ENCODE data around the gene ANAPC5. TPM values are rescaled to one million over a fixed set of nuclear protein-coding genes. Genes with fewer than 3 reads are reported as not detected.

Gene ANAPC5
- total RNA-seq, 1 donor from 2014 or later, result 101 TPM

DNA sequence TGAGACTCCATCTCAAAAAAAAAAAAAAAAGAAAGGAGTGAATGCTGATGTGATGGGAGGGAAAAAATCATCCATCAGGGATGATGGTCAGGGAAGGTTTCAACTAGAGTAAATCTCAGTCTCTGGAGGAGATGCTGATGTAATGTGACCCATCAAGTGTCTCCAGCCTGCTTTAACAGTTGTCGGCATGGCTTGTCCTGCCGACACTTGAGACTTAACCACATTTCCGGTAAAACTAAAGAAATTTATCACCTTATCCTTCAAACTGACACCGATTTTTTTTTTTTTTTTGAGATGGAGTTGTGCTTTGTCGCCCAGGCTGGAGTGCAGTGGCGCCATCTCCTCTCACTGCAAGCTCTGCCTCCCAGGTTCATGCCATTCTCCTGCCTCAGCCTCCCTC, 21.5 kb upstream of the ANAPC5 start:
- TF ChIP-seq, protein P1, sequence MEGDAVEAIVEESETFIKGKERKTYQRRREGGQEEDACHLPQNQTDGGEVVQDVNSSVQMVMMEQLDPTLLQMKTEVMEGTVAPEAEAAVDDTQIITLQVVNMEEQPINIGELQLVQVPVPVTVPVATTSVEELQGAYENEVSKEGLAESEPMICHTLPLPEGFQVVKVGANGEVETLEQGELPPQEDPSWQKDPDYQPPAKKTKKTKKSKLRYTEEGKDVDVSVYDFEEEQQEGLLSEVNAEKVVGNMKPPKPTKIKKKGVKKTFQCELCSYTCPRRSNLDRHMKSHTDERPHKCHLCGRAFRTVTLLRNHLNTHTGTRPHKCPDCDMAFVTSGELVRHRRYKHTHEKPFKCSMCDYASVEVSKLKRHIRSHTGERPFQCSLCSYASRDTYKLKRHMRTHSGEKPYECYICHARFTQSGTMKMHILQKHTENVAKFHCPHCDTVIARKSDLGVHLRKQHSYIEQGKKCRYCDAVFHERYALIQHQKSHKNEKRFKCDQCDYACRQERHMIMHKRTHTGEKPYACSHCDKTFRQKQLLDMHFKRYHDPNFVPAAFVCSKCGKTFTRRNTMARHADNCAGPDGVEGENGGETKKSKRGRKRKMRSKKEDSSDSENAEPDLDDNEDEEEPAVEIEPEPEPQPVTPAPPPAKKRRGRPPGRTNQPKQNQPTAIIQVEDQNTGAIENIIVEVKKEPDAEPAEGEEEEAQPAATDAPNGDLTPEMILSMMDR (conservative IDR thresholded peaks at IDR 0.05), result no peak
- Mint-ChIP-seq H3K4me1 (ENCODE audit: unreplicated experiment) (no peaks in the 10 kb centered on the region), H3K9me3 (no peaks in the 10 kb centered on the region), H3K27ac (no peak overlapping the region), H3K27me3 (no peaks in the 10 kb centered on the region), H3K4me3 (no peak overlapping the region), H3K36me3 (no peaks in the 10 kb centered on the region)
- no peak for DNase-seq (ENCODE audit: extremely low spot score, unreplicated experiment)

DNA sequence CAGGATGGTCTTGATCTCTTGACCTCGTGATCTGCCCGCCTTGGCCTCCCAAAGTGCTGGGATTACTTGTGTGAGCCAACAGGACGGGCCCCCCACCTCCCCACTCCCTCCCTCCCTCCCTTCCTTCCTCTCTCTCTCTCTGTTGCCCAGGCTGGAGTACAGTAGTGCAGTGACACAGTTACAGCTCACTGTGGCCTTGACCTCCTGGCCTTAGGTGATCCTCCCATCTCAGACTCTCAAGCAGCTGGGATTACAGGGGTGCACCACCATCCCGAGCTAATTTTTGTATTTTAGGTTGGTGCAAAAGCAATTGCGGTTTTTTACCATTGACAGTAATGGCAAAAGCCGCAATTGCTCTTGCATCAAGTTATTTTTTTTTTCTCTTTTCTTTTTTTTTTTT, 19.2 kb upstream of the ANAPC5 start:
- H3K9me3 Mint-ChIP-seq, result no peaks in the 10 kb centered on the region
- no peaks in the 10 kb centered on the region for H3K36me3 Mint-ChIP-seq
- H3K27me3 Mint-ChIP-seq, result no peaks in the 10 kb centered on the region
- TF ChIP-seq, protein P1 (conservative IDR thresholded peaks at IDR 0.05), result no peak
- no peaks in the 10 kb centered on the region for H3K4me1 Mint-ChIP-seq (ENCODE audit: unreplicated experiment)
- H3K27ac Mint-ChIP-seq, result no peak overlapping the region
- no peak overlapping the region for H3K4me3 Mint-ChIP-seq
- DNase-seq (ENCODE audit: extremely low spot score, unreplicated experiment), result no peak

DNA sequence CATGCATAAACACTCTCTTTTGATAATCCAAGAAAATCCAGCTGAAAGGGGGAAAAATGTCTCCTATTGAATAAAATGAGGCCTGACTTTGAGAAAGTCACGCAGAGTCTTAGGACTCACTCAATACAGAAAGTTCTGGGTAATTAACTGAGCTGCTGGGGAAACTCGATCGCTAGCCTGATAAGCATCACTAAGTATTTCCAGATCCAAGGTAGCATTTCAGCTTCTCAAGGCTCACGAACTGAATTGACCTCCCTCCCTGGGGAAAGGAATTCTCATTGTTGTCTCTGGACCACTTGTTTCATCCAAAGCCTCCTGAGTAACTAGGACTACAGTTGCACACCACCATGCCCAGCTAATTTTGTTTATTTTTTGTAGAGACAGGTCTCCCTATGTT, 13.8 kb upstream of the ANAPC5 start:
- Mint-ChIP-seq H3K27ac (no peak overlapping the region), H3K27me3 (peaks cover 8% of the 10 kb centered on the region), H3K9me3 (no peaks in the 10 kb centered on the region), H3K36me3 (no peaks in the 10 kb centered on the region), H3K4me1 (ENCODE audit: unreplicated experiment) (peaks cover 10% of the 10 kb centered on the region), H3K4me3 (peak overlapping the region; percentile 29)
- TF ChIP-seq, protein P1 (conservative IDR thresholded peaks at IDR 0.05), result no peak
- DNase-seq (ENCODE audit: extremely low spot score, unreplicated experiment), result no peak

DNA sequence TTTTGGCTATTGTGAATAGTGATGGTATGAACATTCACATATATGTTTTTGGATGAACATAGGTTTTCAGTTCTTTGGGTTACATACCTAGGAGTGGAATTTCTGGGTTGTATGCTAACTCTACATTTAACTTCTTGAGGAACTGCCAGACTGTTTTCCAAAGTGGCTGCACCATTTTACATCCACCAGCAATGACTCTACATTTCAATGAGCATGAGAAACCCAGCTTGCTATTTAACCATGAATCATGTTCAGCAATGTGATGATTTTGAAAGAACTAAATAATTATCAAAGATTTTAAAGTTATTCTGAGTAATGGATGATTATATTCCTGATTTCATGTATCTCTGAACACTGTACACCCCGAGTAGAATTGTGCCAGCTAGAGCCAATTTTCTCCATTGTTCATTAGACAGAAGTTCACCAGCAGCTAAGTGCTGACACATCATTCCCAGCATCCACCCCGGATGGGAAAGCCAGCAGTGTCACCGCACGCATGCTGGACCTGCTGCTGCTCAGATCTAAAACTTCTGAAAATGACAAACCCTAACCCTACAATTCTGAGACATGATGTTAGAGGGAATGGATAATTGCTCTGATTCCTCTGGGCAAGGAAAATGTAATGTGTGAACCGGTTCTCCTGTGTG, 13.3 kb upstream of the ANAPC5 start:
- no peak for DNase-seq (ENCODE audit: extremely low spot score, unreplicated experiment)
- Mint-ChIP-seq H3K27me3 (peaks cover 8% of the 10 kb centered on the region), H3K4me1 (ENCODE audit: unreplicated experiment) (peaks cover 10% of the 10 kb centered on the region), H3K27ac (no peak overlapping the region), H3K9me3 (no peaks in the 10 kb centered on the region), H3K4me3 (peak overlapping the region; percentile 29), H3K36me3 (no peaks in the 10 kb centered on the region)
- TF ChIP-seq, protein P1 (conservative IDR thresholded peaks at IDR 0.05), result no peak

DNA sequence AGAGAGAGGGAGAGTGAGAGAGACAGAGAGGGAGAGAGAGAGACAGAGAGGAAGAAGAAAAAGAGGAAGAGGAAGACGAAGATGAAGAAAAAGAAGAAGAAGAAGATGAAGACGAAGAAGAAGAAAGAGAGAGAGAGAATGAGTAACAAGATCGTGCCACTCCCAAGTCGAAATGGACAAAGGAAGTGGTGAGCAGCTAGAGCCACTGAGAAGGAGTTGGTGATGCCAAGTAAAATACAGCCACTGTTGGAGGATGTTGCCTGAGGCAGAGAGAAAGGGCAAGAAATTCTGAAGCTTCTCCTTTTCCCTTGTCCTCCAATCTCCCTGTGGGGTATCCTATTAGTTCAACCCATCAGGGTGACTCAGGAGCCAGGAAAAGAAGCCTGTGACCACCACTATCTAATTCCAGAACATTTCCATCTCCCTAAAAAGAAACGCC, 12.5 kb upstream of the ANAPC5 start:
- H3K4me3 Mint-ChIP-seq, result no peak overlapping the region
- no peaks in the 10 kb centered on the region for H3K9me3 Mint-ChIP-seq
- H3K4me1 Mint-ChIP-seq (ENCODE audit: unreplicated experiment), result peaks cover 10% of the 10 kb centered on the region
- DNase-seq (ENCODE audit: extremely low spot score, unreplicated experiment), result no peak
- no peak overlapping the region for H3K27ac Mint-ChIP-seq
- H3K36me3 Mint-ChIP-seq, result no peaks in the 10 kb centered on the region
- H3K27me3 Mint-ChIP-seq, result peaks cover 8% of the 10 kb centered on the region
- TF ChIP-seq, protein P1 (conservative IDR thresholded peaks at IDR 0.05), result no peak

Data from type B pancreatic cell (in vitro differentiated cells).